Liver (tissue), 9 donors: ENCODE measurements around the gene OCA2. TPM values are rescaled to one million over a fixed set of nuclear protein-coding genes. Genes with fewer than 3 reads are reported as not detected.

ENCODE experiments used
- DNase-seq: peaks from one replicate; pipeline ENCODE4 v3.0.0-alpha.2; 2017; ENCODE audit warnings: low spot score
- H3K27ac ChIP-seq, 2 donors: one replicate each; pipeline ENCODE4 v1.7.0; 2013; ENCODE audit warnings: inconsistent platforms in 2 of 2, low read length in 2 of 2, control low read depth in 1 of 2, low read depth in 1 of 2, mild to moderate bottlenecking in 1 of 2
- H3K27me3 ChIP-seq, 4 donors: one replicate each; pipeline versions ENCODE4 v1.6.1 to v1.7.0; 2013; ENCODE audit warnings: low read length in 3 of 4, inconsistent platforms in 1 of 4, mild to moderate bottlenecking in 1 of 4, moderate library complexity in 1 of 4; ENCODE audit not compliant: control insufficient read depth in 4 of 4, insufficient read depth in 4 of 4
- H3K36me3 ChIP-seq, 4 donors: one replicate each; pipeline versions ENCODE4 v1.6.1 to v1.7.0; 2013; ENCODE audit warnings: low read length in 3 of 4, mild to moderate bottlenecking in 3 of 4, low read depth in 1 of 4, moderate library complexity in 1 of 4; ENCODE audit not compliant: control insufficient read depth in 4 of 4, insufficient read depth in 3 of 4
- H3K4me1 ChIP-seq, 4 donors: one replicate each; pipeline versions ENCODE4 v1.6.1 to v1.7.0; 2013; ENCODE audit warnings: low read length in 3 of 4, mild to moderate bottlenecking in 3 of 4, moderate library complexity in 1 of 4; ENCODE audit not compliant: control insufficient read depth in 4 of 4, insufficient read depth in 4 of 4
- H3K4me3 ChIP-seq, 3 donors: one replicate each; pipeline versions ENCODE4 v1.6.1 to v1.7.0; 2013; ENCODE audit warnings: low read length in 3 of 3, control low read depth in 1 of 3, low read depth in 1 of 3, mild to moderate bottlenecking in 1 of 3
- H3K9ac ChIP-seq, 2 donors: one replicate each; pipeline ENCODE4 v1.7.0; 2013; ENCODE audit warnings: low read length in 2 of 2, mild to moderate bottlenecking in 2 of 2, moderate library complexity in 2 of 2, control low read depth in 1 of 2, low read depth in 1 of 2
- H3K9me3 ChIP-seq, 4 donors: one replicate each; pipeline versions ENCODE4 v1.6.1 to v1.7.0; 2013; ENCODE audit warnings: low read length in 3 of 4; ENCODE audit not compliant: control insufficient read depth in 4 of 4
- EGR1 ChIP-seq, 2 donors: IDR thresholded peaks; 2 replicates each; pipeline ENCODE4 v1.6.1; 2016 to 2018; ENCODE audit warnings: antibody characterized with exemption in 2 of 2, low read depth in 2 of 2
- FOXA1 ChIP-seq: IDR thresholded peaks from 2 replicates; pipeline ENCODE4 v1.6.1; 2016; ENCODE audit warnings: antibody characterized with exemption
- FOXA2 ChIP-seq: IDR thresholded peaks from 2 replicates; pipeline ENCODE4 v1.6.1; 2016; ENCODE audit warnings: antibody characterized with exemption
- GABPA ChIP-seq, 2 donors: IDR thresholded peaks in 1 of 2; conservative IDR thresholded peaks in 1 of 2; 2 replicates each; pipeline ENCODE4 v1.6.1; 2016; ENCODE audit warnings: antibody characterized with exemption in 2 of 2, mild to moderate bottlenecking in 1 of 2, moderate library complexity in 1 of 2
- HNF4A ChIP-seq, 2 donors: conservative IDR thresholded peaks; 2 replicates each; pipeline ENCODE4 v1.6.1; 2016; ENCODE audit warnings: antibody characterized with exemption in 2 of 2, mild to moderate bottlenecking in 2 of 2
- HNF4G ChIP-seq: IDR thresholded peaks from 2 replicates; pipeline ENCODE4 v1.6.1; 2016; ENCODE audit warnings: antibody characterized with exemption
- JUND ChIP-seq, 2 donors: IDR thresholded peaks; 2 replicates each; pipeline ENCODE4 v1.6.1; 2016; ENCODE audit warnings: antibody characterized with exemption in 2 of 2
- NR2F2 ChIP-seq: IDR thresholded peaks from 2 replicates; pipeline ENCODE4 v1.6.1; 2016; ENCODE audit warnings: antibody characterized with exemption
- RAD21 ChIP-seq, 2 donors: IDR thresholded peaks; 2 replicates each; pipeline ENCODE4 v1.6.1; 2016; ENCODE audit warnings: antibody characterized with exemption in 2 of 2, mild to moderate bottlenecking in 2 of 2
- RXRA ChIP-seq, 2 donors: IDR thresholded peaks; 2 replicates each; pipeline ENCODE4 v1.6.1; 2017 to 2018; ENCODE audit warnings: antibody characterized with exemption in 2 of 2, mild to moderate bottlenecking in 1 of 2
- SP1 ChIP-seq: IDR thresholded peaks from 2 replicates; pipeline ENCODE4 v1.6.1; 2018; ENCODE audit warnings: antibody characterized with exemption, mild to moderate bottlenecking
- TAF1 ChIP-seq: conservative IDR thresholded peaks from 2 replicates; pipeline ENCODE4 v1.6.1; 2016; ENCODE audit warnings: antibody characterized with exemption, mild to moderate bottlenecking
- YY1 ChIP-seq: IDR thresholded peaks from 2 replicates; pipeline ENCODE4 v1.6.1; 2016; ENCODE audit warnings: antibody characterized with exemption, mild to moderate bottlenecking
- WGBS: extraction: QIAGEN DNeasy Blood & Tissue Kit; methylation state at CpG from one replicate; pipeline ENCODE4 v1.1.7; 2013; 5-methylcytosine and 5-hydroxymethylcytosine counted together
- polyA plus RNA-seq, 2 donors: library from polyadenylated mRNA; stranded (reverse) in 1 of 2; unstranded in 1 of 2; fragments of 200-250 nt in 1 of 2; fragments of >200 nt in 1 of 2; fragmentation: Nextera tagmentation in 1 of 2; extraction: Ambion mirVana in 1 of 2; gene quantifications; one replicate each; pipeline versions ENCODE4 v1.2.1 to v1.2.3, GENCODE V29; 2013 to 2015
- total RNA-seq, 2 donors: library from RNA; depleted of rRNA; stranded (reverse); fragments of >200 nt; gene quantifications; one replicate each; pipeline ENCODE4 v1.2.3, GENCODE V29; 2014
- TF ChIP-seq, protein P1 (sequence below): IDR thresholded peaks from 2 replicates; pipeline ENCODE4 v1.6.1; 2016; ENCODE audit warnings: antibody characterized with exemption
- TF ChIP-seq, protein P2 (sequence below): IDR thresholded peaks from 2 replicates; pipeline ENCODE4 v1.6.1; 2016; ENCODE audit warnings: antibody characterized with exemption
- TF ChIP-seq, protein P3 (sequence below): IDR thresholded peaks from 2 replicates; pipeline ENCODE4 v1.6.1; 2016; ENCODE audit warnings: antibody characterized with exemption
- TF ChIP-seq, protein P4 (sequence below): IDR thresholded peaks from 2 replicates; pipeline ENCODE4 v1.6.1; 2016; ENCODE audit warnings: antibody characterized with exemption, mild to moderate bottlenecking
- donor health status: healthy.
- donor health status: healthy.
- donor health status: healthy.
- donor health status: healthy.
- donor health status: healthy.

The OCA2 gene
- total and polyA plus RNA-seq, 4 donors, result 0.02 to 0.56 (median 0.15) TPM

DNA sequence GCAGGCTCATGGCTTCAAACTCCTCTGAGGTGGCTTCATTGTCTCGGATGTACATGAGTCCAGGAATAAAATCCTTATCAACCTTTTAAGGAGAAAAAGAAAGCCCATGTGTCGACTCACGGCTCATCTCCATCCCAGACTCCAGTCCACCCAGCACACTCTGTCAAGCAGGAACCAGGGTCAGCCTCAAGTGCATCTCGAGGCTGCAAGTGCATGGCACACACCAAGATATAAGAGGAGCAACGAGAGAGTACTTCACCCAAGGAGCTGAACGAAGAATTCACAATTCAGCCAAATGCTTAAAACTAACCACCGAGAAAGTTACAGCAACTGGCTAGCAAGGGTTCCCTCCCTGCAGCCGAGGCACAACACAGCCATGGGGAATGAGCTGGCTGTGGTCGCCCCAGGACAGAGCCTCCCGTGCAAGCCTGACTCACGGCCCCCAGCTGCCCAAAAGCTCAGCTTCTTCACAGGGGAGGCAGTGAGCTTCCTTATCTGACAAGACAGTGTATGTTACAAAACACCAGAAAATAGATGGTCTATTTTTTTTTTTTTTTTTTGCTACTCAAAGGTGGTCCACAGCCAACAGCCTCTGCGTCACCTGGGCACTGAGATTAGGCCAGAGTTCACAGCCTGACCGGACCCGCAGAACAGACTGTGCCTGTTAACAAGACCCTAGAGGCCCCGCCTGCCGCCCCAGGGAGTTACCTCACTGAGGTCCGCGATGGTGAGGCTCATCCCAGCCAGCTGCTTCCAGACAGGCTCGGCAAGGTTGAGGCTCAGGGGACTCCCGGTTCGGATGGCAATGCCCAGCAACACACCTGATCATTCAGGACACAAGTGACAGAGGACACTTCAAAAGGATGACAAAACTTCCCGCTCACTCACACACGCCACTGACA is 15.9 kb upstream of the OCA2 start:
- no peak for DNase-seq
- peaks cover 9 to 70% (median 37%) of the 10 kb centered on the region in 4 donors for H3K36me3 ChIP-seq
- TF ChIP-seq HNF4G (no peak), NR2F2 (no peak), SP1 (no peak), JUND (IDR thresholded peaks at IDR 0.05) (no peak), TAF1 (no peak), HNF4A (conservative IDR thresholded peaks at IDR 0.05) (no peak), YY1 (no peak), EGR1 (IDR thresholded peaks at IDR 0.05; ENCODE audit: low read depth in 2 of 2) (no peak)
- no peaks in the 10 kb centered on the region for H3K4me1 ChIP-seq
- H3K4me3 ChIP-seq, result no peak overlapping the region
- no peaks in the 10 kb centered on the region for H3K9me3 ChIP-seq
- H3K27me3 ChIP-seq, result no peaks in the 10 kb centered on the region
- no peak overlapping the region for H3K27ac ChIP-seq
- WGBS, result 96% methylated on average over 23 of the region's 23 CpGs
- H3K9ac ChIP-seq, result no peak overlapping the region

DNA sequence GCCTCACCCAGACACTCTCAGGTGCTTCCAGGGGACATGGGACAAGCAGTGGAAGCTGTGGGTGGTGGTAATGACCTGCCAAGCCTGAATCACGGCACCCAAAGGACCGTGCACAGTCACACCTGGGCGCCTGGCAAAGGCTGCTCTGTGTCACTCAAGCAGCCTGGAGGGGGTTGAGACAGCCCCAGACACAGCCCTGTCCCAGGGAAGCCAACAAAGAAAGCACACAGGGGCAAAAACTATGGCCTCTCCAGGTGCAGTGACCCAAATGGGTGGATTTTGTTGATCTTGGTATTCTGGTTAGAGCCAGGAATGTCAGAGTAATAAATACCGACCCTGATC is 15.0 kb upstream of the OCA2 start:
- Histone ChIP-seq H3K36me3 (peaks cover 9 to 67% (median 36%) of the 10 kb centered on the region in 4 donors), H3K9ac (no peak overlapping the region), H3K4me1 (no peaks in the 10 kb centered on the region), H3K9me3 (no peaks in the 10 kb centered on the region), H3K4me3 (no peak overlapping the region), H3K27me3 (no peaks in the 10 kb centered on the region), H3K27ac (no peak overlapping the region)
- WGBS, result 97% methylated on average over 4 of the region's 4 CpGs
- DNase-seq, result no peak
- TF ChIP-seq, protein P1, sequence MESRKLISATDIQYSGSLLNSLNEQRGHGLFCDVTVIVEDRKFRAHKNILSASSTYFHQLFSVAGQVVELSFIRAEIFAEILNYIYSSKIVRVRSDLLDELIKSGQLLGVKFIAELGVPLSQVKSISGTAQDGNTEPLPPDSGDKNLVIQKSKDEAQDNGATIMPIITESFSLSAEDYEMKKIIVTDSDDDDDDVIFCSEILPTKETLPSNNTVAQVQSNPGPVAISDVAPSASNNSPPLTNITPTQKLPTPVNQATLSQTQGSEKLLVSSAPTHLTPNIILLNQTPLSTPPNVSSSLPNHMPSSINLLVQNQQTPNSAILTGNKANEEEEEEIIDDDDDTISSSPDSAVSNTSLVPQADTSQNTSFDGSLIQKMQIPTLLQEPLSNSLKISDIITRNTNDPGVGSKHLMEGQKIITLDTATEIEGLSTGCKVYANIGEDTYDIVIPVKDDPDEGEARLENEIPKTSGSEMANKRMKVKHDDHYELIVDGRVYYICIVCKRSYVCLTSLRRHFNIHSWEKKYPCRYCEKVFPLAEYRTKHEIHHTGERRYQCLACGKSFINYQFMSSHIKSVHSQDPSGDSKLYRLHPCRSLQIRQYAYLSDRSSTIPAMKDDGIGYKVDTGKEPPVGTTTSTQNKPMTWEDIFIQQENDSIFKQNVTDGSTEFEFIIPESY, result no peak
- TF ChIP-seq RAD21 (IDR thresholded peaks at IDR 0.05) (no peak), RXRA (IDR thresholded peaks at IDR 0.05) (no peak), YY1 (no peak)
- TF ChIP-seq, protein P2, sequence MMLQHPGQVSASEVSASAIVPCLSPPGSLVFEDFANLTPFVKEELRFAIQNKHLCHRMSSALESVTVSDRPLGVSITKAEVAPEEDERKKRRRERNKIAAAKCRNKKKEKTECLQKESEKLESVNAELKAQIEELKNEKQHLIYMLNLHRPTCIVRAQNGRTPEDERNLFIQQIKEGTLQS, result no peak

DNA sequence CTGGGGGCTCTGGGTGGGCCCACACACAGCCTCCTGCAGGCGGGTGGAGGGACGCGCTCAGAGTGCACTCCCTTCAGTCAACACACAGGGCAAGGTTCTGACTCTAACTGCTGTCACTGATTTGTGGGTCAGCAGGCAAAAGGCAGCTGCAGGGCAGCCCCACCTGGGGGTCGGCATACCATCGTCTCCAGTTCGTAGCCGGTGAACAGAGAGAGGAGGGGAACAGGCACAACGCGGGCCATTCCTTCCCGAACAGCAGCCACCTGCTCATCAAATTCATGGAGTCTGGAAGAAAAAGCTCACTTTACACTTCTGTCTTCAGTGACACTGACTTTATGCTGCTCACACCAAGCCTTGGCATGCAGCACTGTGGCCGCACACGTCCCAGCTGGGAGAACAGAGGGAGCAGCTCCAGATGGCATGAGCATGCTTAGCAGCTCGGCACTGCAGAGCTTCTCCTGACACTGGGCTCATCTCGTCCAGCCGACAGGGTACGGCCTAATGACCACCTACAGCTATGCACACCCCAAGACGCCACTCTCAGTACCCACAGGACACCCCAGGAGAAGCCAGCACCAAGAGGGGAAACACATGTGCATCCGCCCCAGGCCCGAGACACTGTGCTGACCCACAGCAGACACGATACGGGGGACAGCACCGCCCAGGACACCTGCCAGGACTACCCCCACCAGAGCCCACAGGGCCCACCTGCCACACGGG is 14.4 kb upstream of the OCA2 start:
- no peaks in the 10 kb centered on the region for H3K4me1 ChIP-seq
- no peaks in the 10 kb centered on the region for H3K9me3 ChIP-seq
- no peaks in the 10 kb centered on the region for H3K27me3 ChIP-seq
- no peak for DNase-seq
- no peak overlapping the region for H3K4me3 ChIP-seq
- no peak overlapping the region for H3K27ac ChIP-seq
- H3K9ac ChIP-seq, result no peak overlapping the region
- peaks cover 9 to 63% (median 36%) of the 10 kb centered on the region in 4 donors for H3K36me3 ChIP-seq
- 98% methylated on average over 23 of the region's 23 CpGs for WGBS
- TF ChIP-seq TAF1 (no peak), FOXA2 (no peak), FOXA1 (no peak), GABPA (IDR thresholded peaks at IDR 0.05 in 1 of 2, conservative IDR thresholded peaks at IDR 0.05 in 1 of 2) (no peak), RAD21 (IDR thresholded peaks at IDR 0.05) (no peak), HNF4G (no peak), SP1 (no peak), JUND (IDR thresholded peaks at IDR 0.05) (no peak), HNF4A (conservative IDR thresholded peaks at IDR 0.05) (no peak), YY1 (no peak), RXRA (IDR thresholded peaks at IDR 0.05) (no peak)
- TF ChIP-seq, protein P3, sequence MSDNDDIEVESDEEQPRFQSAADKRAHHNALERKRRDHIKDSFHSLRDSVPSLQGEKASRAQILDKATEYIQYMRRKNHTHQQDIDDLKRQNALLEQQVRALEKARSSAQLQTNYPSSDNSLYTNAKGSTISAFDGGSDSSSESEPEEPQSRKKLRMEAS, result no peak
- TF ChIP-seq, protein P2, result no peak
- TF ChIP-seq, protein P1, result no peak
- TF ChIP-seq, protein P4, sequence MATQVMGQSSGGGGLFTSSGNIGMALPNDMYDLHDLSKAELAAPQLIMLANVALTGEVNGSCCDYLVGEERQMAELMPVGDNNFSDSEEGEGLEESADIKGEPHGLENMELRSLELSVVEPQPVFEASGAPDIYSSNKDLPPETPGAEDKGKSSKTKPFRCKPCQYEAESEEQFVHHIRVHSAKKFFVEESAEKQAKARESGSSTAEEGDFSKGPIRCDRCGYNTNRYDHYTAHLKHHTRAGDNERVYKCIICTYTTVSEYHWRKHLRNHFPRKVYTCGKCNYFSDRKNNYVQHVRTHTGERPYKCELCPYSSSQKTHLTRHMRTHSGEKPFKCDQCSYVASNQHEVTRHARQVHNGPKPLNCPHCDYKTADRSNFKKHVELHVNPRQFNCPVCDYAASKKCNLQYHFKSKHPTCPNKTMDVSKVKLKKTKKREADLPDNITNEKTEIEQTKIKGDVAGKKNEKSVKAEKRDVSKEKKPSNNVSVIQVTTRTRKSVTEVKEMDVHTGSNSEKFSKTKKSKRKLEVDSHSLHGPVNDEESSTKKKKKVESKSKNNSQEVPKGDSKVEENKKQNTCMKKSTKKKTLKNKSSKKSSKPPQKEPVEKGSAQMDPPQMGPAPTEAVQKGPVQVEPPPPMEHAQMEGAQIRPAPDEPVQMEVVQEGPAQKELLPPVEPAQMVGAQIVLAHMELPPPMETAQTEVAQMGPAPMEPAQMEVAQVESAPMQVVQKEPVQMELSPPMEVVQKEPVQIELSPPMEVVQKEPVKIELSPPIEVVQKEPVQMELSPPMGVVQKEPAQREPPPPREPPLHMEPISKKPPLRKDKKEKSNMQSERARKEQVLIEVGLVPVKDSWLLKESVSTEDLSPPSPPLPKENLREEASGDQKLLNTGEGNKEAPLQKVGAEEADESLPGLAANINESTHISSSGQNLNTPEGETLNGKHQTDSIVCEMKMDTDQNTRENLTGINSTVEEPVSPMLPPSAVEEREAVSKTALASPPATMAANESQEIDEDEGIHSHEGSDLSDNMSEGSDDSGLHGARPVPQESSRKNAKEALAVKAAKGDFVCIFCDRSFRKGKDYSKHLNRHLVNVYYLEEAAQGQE, result no peak
